ENCODE data around the gene ZNF385B.

GRCh38 chr2:179701524-179702110 is 159.8 kb downstream of the ZNF385B start:
- TF ChIP-seq POLR2A (IDR thresholded peaks at IDR 0.05) (no peak), CTCF (IDR thresholded peaks at IDR 0.05 in 4 of 5, conservative IDR thresholded peaks at IDR 0.05 in 1 of 5) (no peak)
